ENCODE data around the gene CDH4. TPM values are rescaled to one million over a fixed set of nuclear protein-coding genes. Genes with fewer than 3 reads are reported as not detected.

Gene CDH4
- total RNA-seq, 1 experiment from 2014 or later = 3.8 TPM

GRCh38 chr20:61281286-61281795 is 29.3 kb downstream of the CDH4 start:
- DNase-seq (ENCODE audit: low read depth) = no peak

- DNase-seq (ENCODE audit: low read depth) = no peak
Observed at GRCh38 chr20:61284752-61285151, 32.7 kb downstream of the CDH4 start.

- no peak for DNase-seq (ENCODE audit: low read depth)
Observed at GRCh38 chr20:61285152-61285645, 33.1 kb downstream of the CDH4 start.

GRCh38 chr20:61285691-61286090 is 33.6 kb downstream of the CDH4 start:
- no peak for DNase-seq (ENCODE audit: low read depth)

GRCh38 chr20:61287583-61288275 is 35.7 kb downstream of the CDH4 start:
- no peak for DNase-seq (ENCODE audit: low read depth)

- peak; percentile 40 for DNase-seq (ENCODE audit: low read depth)
Observed at GRCh38 chr20:61288331-61288784, 36.3 kb downstream of the CDH4 start.

GRCh38 chr20:61289166-61289565 is 37.1 kb downstream of the CDH4 start:
- DNase-seq (ENCODE audit: low read depth) = no peak

GRCh38 chr20:61290721-61291120 is 38.7 kb downstream of the CDH4 start:
- no peak for DNase-seq (ENCODE audit: low read depth)

- DNase-seq (ENCODE audit: low read depth) = no peak
Observed at GRCh38 chr20:61291166-61291829, 39.2 kb downstream of the CDH4 start.

- no peak for DNase-seq (ENCODE audit: low read depth)
Observed at GRCh38 chr20:61292391-61292790, 40.3 kb downstream of the CDH4 start.

GRCh38 chr20:61292821-61293612 is 41.0 kb downstream of the CDH4 start:
- DNase-seq (ENCODE audit: low read depth) = no peak

GRCh38 chr20:61293951-61294350 is 41.9 kb downstream of the CDH4 start:
- DNase-seq (ENCODE audit: low read depth) = no peak

GRCh38 chr20:61295249-61295648 is 43.2 kb downstream of the CDH4 start:
- DNase-seq (ENCODE audit: low read depth) = no peak

GRCh38 chr20:61295682-61296628 is 43.9 kb downstream of the CDH4 start:
- DNase-seq (ENCODE audit: low read depth) = peak; percentile 52

- peak; percentile 14 for DNase-seq (ENCODE audit: low read depth)
Observed at GRCh38 chr20:61296629-61297019, 44.6 kb downstream of the CDH4 start.

GRCh38 chr20:61297491-61297890 is 45.4 kb downstream of the CDH4 start:
- no peak for DNase-seq (ENCODE audit: low read depth)

- peak; percentile 94 for DNase-seq (ENCODE audit: low read depth)
Observed at GRCh38 chr20:61297986-61298385, 45.9 kb downstream of the CDH4 start.

GRCh38 chr20:61298661-61299060 is 46.6 kb downstream of the CDH4 start:
- DNase-seq (ENCODE audit: low read depth) = no peak

GRCh38 chr20:61299104-61299503 is 47.0 kb downstream of the CDH4 start:
- peak; percentile 27 for DNase-seq (ENCODE audit: low read depth)

GRCh38 chr20:61299618-61300017 is 47.6 kb downstream of the CDH4 start:
- peak; percentile 25 for DNase-seq (ENCODE audit: low read depth)

- no peak for DNase-seq (ENCODE audit: low read depth)
Observed at GRCh38 chr20:61300293-61300692, 48.2 kb downstream of the CDH4 start.

Measured in Daoy (cell line).